ENCODE results near the gene TARDBP. TPM values are rescaled to one million over a fixed set of nuclear protein-coding genes. Genes with fewer than 3 reads are reported as not detected.
A peak's percentile ranks its signal among the peaks of the same experiment; 100 is the strongest.

The TARDBP gene
- total RNA-seq (2011; cell fraction: chromatin; rRNA removed; ENCODE audit: low replicate concordance), result 242 and 417 TPM in 2 replicates
- 197 and 216 TPM in 2 replicates for total RNA-seq (2011; cell fraction: nucleolus; rRNA removed)
- 336 and 397 TPM in 2 replicates for total RNA-seq (2011; cell fraction: nucleoplasm; rRNA removed)
- 129 TPM in 2 replicates for total RNA-seq (2014; rRNA removed)
- 176 and 198 TPM in 2 replicates for total RNA-seq (2014; rRNA removed; fragmentation: Illumina TruSeq; extraction: Trizol)
- total RNA-seq (2015; rRNA removed; fragmentation: Illumina TruSeq; extraction: Trizol), result 206 and 220 TPM in 2 replicates
- total RNA-seq (2021), result 211 and 243 TPM in 2 replicates
- polyA plus RNA-seq (2011; rRNA removed), result 220 and 244 TPM in 2 replicates
- polyA plus RNA-seq (2011; cell fraction: cytosol; rRNA removed), result 83.0 and 130 TPM in 2 replicates
- polyA plus RNA-seq (2011; cell fraction: nucleus; rRNA removed), result 341 and 531 TPM in 2 replicates
- 176 and 348 TPM in 2 replicates for polyA plus RNA-seq (2012)
- polyA plus RNA-seq (2014; fragmentation: Illumina TruSeq; extraction: Trizol), result 358 and 487 TPM in 2 replicates
- 100 to 1,000 TPM; 122 to 285 TPM for polyA plus RNA-seq (2014; fragmentation: Nextera tagmentation; extraction: Ambion mirVana)
- 403 and 515 TPM in 2 replicates for polyA plus RNA-seq (2014; rRNA removed)
- polyA minus RNA-seq (2011; rRNA and poly(A)+ RNA removed), result 180 and 229 TPM in 2 replicates
- polyA minus RNA-seq (2011; cell fraction: cytosol; rRNA and poly(A)+ RNA removed), result 96.8 and 129 TPM in 2 replicates
- polyA minus RNA-seq (2011; cell fraction: nucleus; rRNA and poly(A)+ RNA removed), result 160 and 216 TPM in 2 replicates
- percentile 98 among the genes with signal in this experiment for Bru-seq, nascent RNA
- percentile 99 among the genes with signal in this experiment for BruChase-seq, experiment 1, labeled RNA remaining after a 2-hour chase
- percentile 100 among the genes with signal in this experiment for BruChase-seq, experiment 2, labeled RNA remaining after a 6-hour chase
- long read RNA-seq, experiment 1, full-length matches to known transcripts, result 570 of 665 reads
- long read RNA-seq, experiment 1, partial matches to known transcripts, result 52 of 665 reads
- long read RNA-seq, experiment 1, other reads (novel, unspliced or antisense), result 43 of 665 reads
- long read RNA-seq, experiment 2, full-length matches to known transcripts, result 62 of 86 reads
- long read RNA-seq, experiment 2, partial matches to known transcripts, result 12 of 86 reads
- long read RNA-seq, experiment 2, other reads (novel, unspliced or antisense), result 12 of 86 reads
- long read RNA-seq, experiment 3, full-length matches to known transcripts, result 86 of 106 reads
- long read RNA-seq, experiment 3, partial matches to known transcripts, result 6 of 106 reads
- long read RNA-seq, experiment 3, other reads (novel, unspliced or antisense), result 14 of 106 reads

DNA sequence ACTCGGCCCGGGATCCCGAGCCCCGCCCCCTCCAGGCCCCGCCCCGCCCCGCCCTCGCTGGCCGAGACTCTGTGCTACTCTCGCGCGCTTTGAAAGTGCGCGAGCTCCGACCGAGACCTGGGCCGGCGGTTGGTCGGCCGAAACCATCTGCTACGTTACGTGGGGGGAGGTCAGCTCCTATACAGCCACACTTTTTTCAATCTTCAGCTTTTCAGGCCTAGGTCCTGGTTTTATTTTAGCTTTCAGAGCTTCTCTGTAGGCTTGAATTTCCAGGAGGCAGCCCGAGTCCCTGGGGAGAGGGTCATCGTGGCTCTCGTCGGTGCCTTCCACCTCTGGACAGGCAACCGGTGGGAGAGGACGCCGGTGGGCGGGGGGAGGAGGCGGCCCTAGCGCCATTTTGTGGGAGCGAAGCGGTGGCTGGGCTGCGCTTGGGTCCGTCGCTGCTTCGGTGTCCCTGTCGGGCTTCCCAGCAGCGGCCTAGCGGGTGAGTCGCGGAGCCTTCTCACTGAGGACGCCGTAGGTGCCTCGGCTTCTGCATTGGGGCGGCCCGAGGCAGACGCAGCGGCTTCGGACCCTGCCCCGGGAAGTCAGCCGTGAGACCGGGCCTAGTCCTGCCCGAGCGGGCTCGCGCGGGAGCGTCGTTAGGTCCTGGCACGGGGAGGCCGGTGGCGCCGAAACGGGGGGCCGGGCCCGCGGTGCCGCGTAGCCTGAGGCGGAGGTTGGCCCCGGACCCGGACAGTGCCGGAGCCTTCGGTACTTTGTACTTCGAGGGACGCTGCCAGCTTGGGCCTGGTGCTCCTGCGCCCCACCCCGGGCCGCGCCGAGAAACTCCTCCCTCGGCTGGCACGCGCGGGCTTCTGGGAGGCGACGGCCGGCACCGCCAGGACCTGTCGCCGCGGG lies at the start of gene TARDBP:
TARDBP (plus strand) TSS at position 395 of the 900 bp plus-strand sequence. CDS start 1,074 bp downstream, outside the sequence.
- Histone ChIP-seq H4K20me1 (replicated peaks; ENCODE audit: control insufficient read depth, insufficient read depth, low read length) (peaks cover 26% of the 10 kb centered on the region), H3K27ac (ENCODE audit: extremely low read depth, low read depth, low read length) (peak within 1 kb of the TSS; percentile 97), H3K4me3 (peak within 1 kb of the TSS; percentile 95), H3K4me2 (ENCODE audit: insufficient read depth, low read length) (peak within 1 kb of the TSS; percentile 97), H3K79me2 (ENCODE audit: control insufficient read depth, insufficient read depth, low read length) (peaks cover 45% of the 10 kb centered on the region), H3K4me1 (replicated peaks in 1 of 2; ENCODE audit: control insufficient read depth in 2 of 2, insufficient read depth in 2 of 2, low read length in 2 of 2) (peaks cover 9 to 21% of the 10 kb centered on the region in 2 experiments; a peak in 4 of 5 replicates), H2AFZ (ENCODE audit: low read depth, low read length) (peak within 1 kb of the TSS; percentile 100), H3K9me3 (replicated peaks; ENCODE audit: control insufficient read depth, insufficient read depth, low read depth, low read length) (no peaks in the 10 kb centered on the region), H3K27me3 (ENCODE audit: control insufficient read depth in 2 of 2, insufficient read depth in 2 of 2, low read length in 2 of 2) (no peaks in the 10 kb centered on the region), H3K36me3 (ENCODE audit: control insufficient read depth, insufficient read depth, low read length) (peaks cover 43% of the 10 kb centered on the region), H3K9ac (ENCODE audit: insufficient read depth in 1 of 2, low read depth in 2 of 2, low read length in 2 of 2) (peak within 1 kb of the TSS; percentile 99 to 100), H3K9me1 (ENCODE audit: control insufficient read depth, insufficient read depth, low read length) (no peaks in the 10 kb centered on the region)
- intact Hi-C loops (cut with micrococcal nuclease), result no loop called here
- ChIA-PET CTCF (ENCODE audit: low intra/inter-chr PET ratio) (no interaction called here), POLR2A (interaction anchor here (0.6 to 2.0 kb wide), 14 partner anchors 11 to 642 kb away, joined by 3 to 9 read pairs (median 3); partner anchors contain the start of genes EXOSC10 and FBXO44)
- in situ Hi-C loops (cut with MboI), result no loop called here
- no TSS peak for BruUV-seq (replicated peaks)
- FAIRE-seq (peak; percentile 67), ATAC-seq (peak; percentile 95), DNase-seq (ENCODE audit: extremely low read depth in 1 of 4, low spot score in 3 of 4) (peak; percentile 96 to 99 (median 99))
- WGBS (ENCODE audit: insufficient coverage, low coverage, missing lambda C conversion rate), result 1% methylated on average over 90 of the region's 94 CpGs
- TF ChIP-seq, protein P1, sequence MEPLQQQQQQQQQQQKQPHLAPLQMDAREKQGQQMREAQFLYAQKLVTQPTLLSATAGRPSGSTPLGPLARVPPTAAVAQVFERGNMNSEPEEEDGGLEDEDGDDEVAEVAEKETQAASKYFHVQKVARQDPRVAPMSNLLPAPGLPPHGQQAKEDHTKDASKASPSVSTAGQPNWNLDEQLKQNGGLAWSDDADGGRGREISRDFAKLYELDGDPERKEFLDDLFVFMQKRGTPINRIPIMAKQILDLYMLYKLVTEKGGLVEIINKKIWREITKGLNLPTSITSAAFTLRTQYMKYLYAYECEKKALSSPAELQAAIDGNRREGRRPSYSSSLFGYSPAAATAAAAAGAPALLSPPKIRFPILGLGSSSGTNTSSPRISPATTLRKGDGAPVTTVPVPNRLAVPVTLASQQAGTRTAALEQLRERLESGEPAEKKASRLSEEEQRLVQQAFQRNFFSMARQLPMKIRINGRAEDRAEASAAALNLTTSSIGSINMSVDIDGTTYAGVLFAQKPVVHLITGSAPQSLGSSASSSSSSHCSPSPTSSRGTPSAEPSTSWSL (CRISPR knock-in tag; IDR thresholded peaks at IDR 0.05; ENCODE audit: borderline replicate concordance), result 0 out of 2 replicates have a peak, but pooled peaks have one; percentile 32
- TF ChIP-seq RFX7 (CRISPR knock-in tag; IDR thresholded peaks at IDR 0.05), result no peak
- TF ChIP-seq, protein P2, sequence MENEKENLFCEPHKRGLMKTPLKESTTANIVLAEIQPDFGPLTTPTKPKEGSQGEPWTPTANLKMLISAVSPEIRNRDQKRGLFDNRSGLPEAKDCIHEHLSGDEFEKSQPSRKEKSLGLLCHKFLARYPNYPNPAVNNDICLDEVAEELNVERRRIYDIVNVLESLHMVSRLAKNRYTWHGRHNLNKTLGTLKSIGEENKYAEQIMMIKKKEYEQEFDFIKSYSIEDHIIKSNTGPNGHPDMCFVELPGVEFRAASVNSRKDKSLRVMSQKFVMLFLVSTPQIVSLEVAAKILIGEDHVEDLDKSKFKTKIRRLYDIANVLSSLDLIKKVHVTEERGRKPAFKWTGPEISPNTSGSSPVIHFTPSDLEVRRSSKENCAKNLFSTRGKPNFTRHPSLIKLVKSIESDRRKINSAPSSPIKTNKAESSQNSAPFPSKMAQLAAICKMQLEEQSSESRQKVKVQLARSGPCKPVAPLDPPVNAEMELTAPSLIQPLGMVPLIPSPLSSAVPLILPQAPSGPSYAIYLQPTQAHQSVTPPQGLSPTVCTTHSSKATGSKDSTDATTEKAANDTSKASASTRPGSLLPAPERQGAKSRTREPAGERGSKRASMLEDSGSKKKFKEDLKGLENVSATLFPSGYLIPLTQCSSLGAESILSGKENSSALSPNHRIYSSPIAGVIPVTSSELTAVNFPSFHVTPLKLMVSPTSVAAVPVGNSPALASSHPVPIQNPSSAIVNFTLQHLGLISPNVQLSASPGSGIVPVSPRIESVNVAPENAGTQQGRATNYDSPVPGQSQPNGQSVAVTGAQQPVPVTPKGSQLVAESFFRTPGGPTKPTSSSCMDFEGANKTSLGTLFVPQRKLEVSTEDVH (IDR thresholded peaks at IDR 0.05; ENCODE audit: low read depth, partially characterized antibody), result no peak
- no peak for TF ChIP-seq DACH1 (IDR thresholded peaks at IDR 0.05; ENCODE audit: partially characterized antibody)
- no peak for TF ChIP-seq ZNF197 (CRISPR knock-in tag; IDR thresholded peaks at IDR 0.05; ENCODE audit: low read depth)
- peak; percentile 74 for TF ChIP-seq ETV5 (CRISPR knock-in tag; IDR thresholded peaks at IDR 0.05; ENCODE audit: low read depth)
- TF ChIP-seq PATZ1 (CRISPR knock-in tag; IDR thresholded peaks at IDR 0.05; ENCODE audit: borderline replicate concordance), result no peak

All from K562 (cell line).